ENCODE data around the gene SIRT4. TPM values are rescaled to one million over a fixed set of nuclear protein-coding genes. Genes with fewer than 3 reads are reported as not detected.

The SIRT4 gene
- total and polyA plus RNA-seq, 10 of the 15 experiments (the other 5 are each of a cell fraction or from before 2014, with no cell fraction given), result 0.19 to 0.98 (median 0.44) TPM

- H3K27ac ChIP-seq (ENCODE audit: control insufficient read depth, insufficient read depth), result no peak overlapping the region
- H3K27me3 ChIP-seq (replicated peaks in 1 of 2; ENCODE audit: control insufficient read depth in 2 of 2, insufficient read depth in 2 of 2, low read length in 1 of 2), result peaks cover 0 to 2% of the 10 kb centered on the region in 2 experiments; a peak in 1 of 4 replicates
- no peak overlapping the region for H2AFZ ChIP-seq (ENCODE audit: control insufficient read depth, low read depth, low read length)
- TF ChIP-seq POLR2AphosphoS2 (IDR thresholded peaks at IDR 0.05; ENCODE audit: low read depth, low read length) (no peak), SMC3 (IDR thresholded peaks at IDR 0.05; ENCODE audit: borderline replicate concordance, low read length) (no peak), ATF3 (IDR thresholded peaks at IDR 0.05; ENCODE audit: borderline replicate concordance, extremely low read depth, low read depth, low read length) (no peak), RFX5 (IDR thresholded peaks at IDR 0.05; ENCODE audit: low read depth, low read length) (no peak), TCF3 (IDR thresholded peaks at IDR 0.05; ENCODE audit: borderline replicate concordance, insufficient read depth, low read depth, low read length) (no peak), EGR1 (IDR thresholded peaks at IDR 0.05; ENCODE audit: borderline replicate concordance in 1 of 2, low read depth in 2 of 2, low read length in 2 of 2) (no peak), BRCA1 (IDR thresholded peaks at IDR 0.05; ENCODE audit: low read depth, low read length) (no peak), YBX1 (IDR thresholded peaks at IDR 0.05) (no peak), SMAD1 (IDR thresholded peaks at IDR 0.05; ENCODE audit: low read depth, partially characterized antibody) (no peak), ATF7 (IDR thresholded peaks at IDR 0.05; ENCODE audit: low read depth) (no peak), PML (IDR thresholded peaks at IDR 0.05; ENCODE audit: low read length) (no peak), ASH2L (IDR thresholded peaks at IDR 0.05; ENCODE audit: borderline replicate concordance, low read depth) (no peak)
- TF ChIP-seq, protein P1, sequence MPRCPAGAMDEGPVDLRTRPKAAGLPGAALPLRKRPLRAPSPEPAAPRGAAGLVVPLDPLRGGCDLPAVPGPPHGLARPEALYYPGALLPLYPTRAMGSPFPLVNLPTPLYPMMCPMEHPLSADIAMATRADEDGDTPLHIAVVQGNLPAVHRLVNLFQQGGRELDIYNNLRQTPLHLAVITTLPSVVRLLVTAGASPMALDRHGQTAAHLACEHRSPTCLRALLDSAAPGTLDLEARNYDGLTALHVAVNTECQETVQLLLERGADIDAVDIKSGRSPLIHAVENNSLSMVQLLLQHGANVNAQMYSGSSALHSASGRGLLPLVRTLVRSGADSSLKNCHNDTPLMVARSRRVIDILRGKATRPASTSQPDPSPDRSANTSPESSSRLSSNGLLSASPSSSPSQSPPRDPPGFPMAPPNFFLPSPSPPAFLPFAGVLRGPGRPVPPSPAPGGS (IDR thresholded peaks at IDR 0.05; ENCODE audit: borderline replicate concordance, insufficient read depth, low read depth, low read length, poor library complexity, severe bottlenecking), result no peak
- TF ChIP-seq, protein P2, sequence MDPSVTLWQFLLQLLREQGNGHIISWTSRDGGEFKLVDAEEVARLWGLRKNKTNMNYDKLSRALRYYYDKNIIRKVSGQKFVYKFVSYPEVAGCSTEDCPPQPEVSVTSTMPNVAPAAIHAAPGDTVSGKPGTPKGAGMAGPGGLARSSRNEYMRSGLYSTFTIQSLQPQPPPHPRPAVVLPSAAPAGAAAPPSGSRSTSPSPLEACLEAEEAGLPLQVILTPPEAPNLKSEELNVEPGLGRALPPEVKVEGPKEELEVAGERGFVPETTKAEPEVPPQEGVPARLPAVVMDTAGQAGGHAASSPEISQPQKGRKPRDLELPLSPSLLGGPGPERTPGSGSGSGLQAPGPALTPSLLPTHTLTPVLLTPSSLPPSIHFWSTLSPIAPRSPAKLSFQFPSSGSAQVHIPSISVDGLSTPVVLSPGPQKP (IDR thresholded peaks at IDR 0.05; ENCODE audit: low read depth, low read length), result no peak
- TF ChIP-seq, protein P3, sequence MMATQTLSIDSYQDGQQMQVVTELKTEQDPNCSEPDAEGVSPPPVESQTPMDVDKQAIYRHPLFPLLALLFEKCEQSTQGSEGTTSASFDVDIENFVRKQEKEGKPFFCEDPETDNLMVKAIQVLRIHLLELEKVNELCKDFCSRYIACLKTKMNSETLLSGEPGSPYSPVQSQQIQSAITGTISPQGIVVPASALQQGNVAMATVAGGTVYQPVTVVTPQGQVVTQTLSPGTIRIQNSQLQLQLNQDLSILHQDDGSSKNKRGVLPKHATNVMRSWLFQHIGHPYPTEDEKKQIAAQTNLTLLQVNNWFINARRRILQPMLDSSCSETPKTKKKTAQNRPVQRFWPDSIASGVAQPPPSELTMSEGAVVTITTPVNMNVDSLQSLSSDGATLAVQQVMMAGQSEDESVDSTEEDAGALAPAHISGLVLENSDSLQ (IDR thresholded peaks at IDR 0.05), result no peak
- FAIRE-seq, result no peak
- no peak overlapping the region for H3K4me2 ChIP-seq (ENCODE audit: control insufficient read depth, insufficient read depth)
- no TSS peak for BruUV-seq (replicated peaks)
- no peaks in the 10 kb centered on the region for H3K79me2 ChIP-seq (ENCODE audit: control insufficient read depth, insufficient read depth, low read length)
- H3K36me3 ChIP-seq (ENCODE audit: control insufficient read depth in 2 of 2, insufficient read depth in 2 of 2, low read length in 1 of 2), result no peaks in the 10 kb centered on the region
- POLR2A ChIA-PET, result no interaction called here
- WGBS (ENCODE audit: insufficient coverage, insufficient replicate concordance, low lambda C conversion rate, missing lambda C conversion rate), result 25% methylated on average over 18 of the region's 19 CpGs
- DNase-seq (ENCODE audit: low read depth, low spot score), result no peak
- CTCF ChIA-PET, result no interaction called here
- no peak for ATAC-seq
- in situ Hi-C loops (cut with MboI) (loop anchor here (5.0 kb wide), 1 partner anchor 74 kb away; no protein-coding TSS in a partner anchor), intact Hi-C loops (cut with micrococcal nuclease; ENCODE audit: unreplicated experiment) (no loop called here)
- RAD21 ChIA-PET (ENCODE audit: unreplicated experiment), result no interaction called here
- no peaks in the 10 kb centered on the region for H3K4me1 ChIP-seq (ENCODE audit: control insufficient read depth, insufficient read depth, low read length)
- no peak overlapping the region for H3K9ac ChIP-seq (ENCODE audit: control insufficient read depth, insufficient read depth, low read length)
- H3K4me3 ChIP-seq, result no peak overlapping the region
- SMC1A ChIA-PET (ENCODE audit: uncharacterized antibody, unreplicated experiment), result no interaction called here
- no peaks in the 10 kb centered on the region for H4K20me1 ChIP-seq (ENCODE audit: control insufficient read depth, insufficient read depth)
- no peaks in the 10 kb centered on the region for H3K9me3 ChIP-seq (replicated peaks; ENCODE audit: control insufficient read depth, insufficient read depth, low read length)
These were observed 56.4 kb downstream of the SIRT4 start for GRCh38 chr12:120358412-120359100.

All from GM12878 (cell line).